WERI-Rb-1 (cell line): ENCODE results near the gene PCTP.

Experiments
- DNase-seq: peaks from one replicate; pipeline ENCODE4 v3.0.0-alpha.2; 2020
- H3K27ac ChIP-seq: fragments of 250-450 bp; sonication (Bioruptor Pico); 2 replicates; pipeline ENCODE4 v1.5.1; 2020; ENCODE audit warnings: mild to moderate bottlenecking, moderate library complexity
- H3K27me3 ChIP-seq: fragments of 250-450 bp; sonication (Bioruptor Pico); 2 replicates; pipeline ENCODE4 v1.5.1; 2021; ENCODE audit warnings: mild to moderate bottlenecking, low read depth, moderate library complexity; ENCODE audit not compliant: insufficient read depth, severe bottlenecking
- H3K36me3 ChIP-seq: fragments of 250-450 bp; sonication (Bioruptor Pico); 2 replicates; pipeline ENCODE4 v1.5.1; 2020; ENCODE audit warnings: mild to moderate bottlenecking, moderate library complexity
- H3K4me3 ChIP-seq: 2 replicates; pipeline ENCODE4 v1.5.1; 2011; ENCODE audit warnings: low read depth, mild to moderate bottlenecking, control low read depth, low read length
- H3K9me3 ChIP-seq: fragments of 250-450 bp; sonication (Bioruptor Pico); 2 replicates; pipeline ENCODE4 v1.5.1; 2021; ENCODE audit warnings: mild to moderate bottlenecking, moderate library complexity; ENCODE audit not compliant: severe bottlenecking
- TF ChIP-seq, protein P1 (sequence below): IDR thresholded peaks from 2 replicates; pipeline ENCODE4 v1.5.1; 2011; ENCODE audit warnings: low read depth, mild to moderate bottlenecking, control low read depth, inconsistent platforms, low read length

The PCTP gene

DNA sequence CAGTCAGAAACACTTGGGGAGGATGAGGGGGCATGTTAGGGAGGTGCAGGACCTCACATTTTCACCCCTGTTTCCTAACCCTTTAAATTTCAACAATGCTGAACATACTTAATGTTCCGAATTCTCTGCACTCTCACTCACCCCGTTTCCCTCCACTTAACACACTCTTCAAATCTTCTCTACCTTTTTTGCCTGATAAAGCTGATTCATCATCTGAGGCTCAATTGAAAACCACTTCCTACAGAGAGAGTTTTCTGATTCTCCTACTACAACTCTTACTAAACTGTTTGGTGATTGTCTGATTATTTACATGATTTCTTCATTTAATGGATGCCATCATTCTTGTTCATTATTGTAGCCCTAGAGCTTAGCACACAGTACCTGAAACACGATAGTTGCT, 42.4 kb downstream of the PCTP start:
- Histone ChIP-seq H3K9me3 (no peaks in the 10 kb centered on the region), H3K27ac (no peak overlapping the region), H3K27me3 (peaks cover 2% of the 10 kb centered on the region), H3K4me3 (no peak overlapping the region), H3K36me3 (no peaks in the 10 kb centered on the region)
- no peak for DNase-seq
- TF ChIP-seq, protein P1, sequence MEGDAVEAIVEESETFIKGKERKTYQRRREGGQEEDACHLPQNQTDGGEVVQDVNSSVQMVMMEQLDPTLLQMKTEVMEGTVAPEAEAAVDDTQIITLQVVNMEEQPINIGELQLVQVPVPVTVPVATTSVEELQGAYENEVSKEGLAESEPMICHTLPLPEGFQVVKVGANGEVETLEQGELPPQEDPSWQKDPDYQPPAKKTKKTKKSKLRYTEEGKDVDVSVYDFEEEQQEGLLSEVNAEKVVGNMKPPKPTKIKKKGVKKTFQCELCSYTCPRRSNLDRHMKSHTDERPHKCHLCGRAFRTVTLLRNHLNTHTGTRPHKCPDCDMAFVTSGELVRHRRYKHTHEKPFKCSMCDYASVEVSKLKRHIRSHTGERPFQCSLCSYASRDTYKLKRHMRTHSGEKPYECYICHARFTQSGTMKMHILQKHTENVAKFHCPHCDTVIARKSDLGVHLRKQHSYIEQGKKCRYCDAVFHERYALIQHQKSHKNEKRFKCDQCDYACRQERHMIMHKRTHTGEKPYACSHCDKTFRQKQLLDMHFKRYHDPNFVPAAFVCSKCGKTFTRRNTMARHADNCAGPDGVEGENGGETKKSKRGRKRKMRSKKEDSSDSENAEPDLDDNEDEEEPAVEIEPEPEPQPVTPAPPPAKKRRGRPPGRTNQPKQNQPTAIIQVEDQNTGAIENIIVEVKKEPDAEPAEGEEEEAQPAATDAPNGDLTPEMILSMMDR = no peak

DNA sequence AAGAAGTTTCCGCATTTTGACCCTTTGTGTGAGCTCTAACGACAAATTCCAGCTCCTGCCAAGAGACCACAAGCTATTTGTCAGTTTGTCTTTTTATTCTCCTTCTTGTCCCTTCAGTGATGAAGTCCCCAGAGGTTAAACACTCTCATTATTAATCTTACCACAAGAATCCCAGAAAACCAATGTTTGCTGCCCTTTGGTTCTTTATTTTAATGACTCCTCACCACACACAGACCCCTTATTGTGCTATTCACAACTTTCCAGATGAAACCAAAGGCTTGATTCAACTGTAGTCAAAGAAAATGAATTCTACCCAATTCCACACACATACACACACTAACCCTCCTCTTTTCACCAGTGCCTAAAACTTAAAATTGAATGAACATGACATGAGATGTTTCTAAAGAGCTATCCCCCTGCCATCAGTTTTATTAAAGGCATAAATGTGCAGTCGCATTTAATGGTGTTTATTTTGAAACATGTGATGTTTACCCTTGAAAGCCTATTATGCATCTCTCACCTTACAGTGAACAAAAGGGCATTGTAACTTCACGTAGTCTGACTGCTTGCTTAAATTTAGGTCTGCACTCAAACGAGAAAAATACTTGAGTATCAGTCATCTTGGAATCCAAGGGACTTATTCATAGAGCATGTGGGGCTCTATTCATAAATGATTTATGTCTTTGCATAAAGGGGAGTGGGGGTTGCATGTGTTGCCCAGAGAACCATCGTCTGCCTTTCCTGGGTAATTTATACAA, 44.1 kb downstream of the PCTP start:
- no peaks in the 10 kb centered on the region for H3K36me3 ChIP-seq
- DNase-seq = no peak
- no peaks in the 10 kb centered on the region for H3K9me3 ChIP-seq
- H3K27me3 ChIP-seq = peaks cover 2% of the 10 kb centered on the region
- no peak overlapping the region for H3K4me3 ChIP-seq
- TF ChIP-seq, protein P1 = no peak
- no peak overlapping the region for H3K27ac ChIP-seq

GRCh38 chr17:55806745-55807495, 56.1 kb downstream of the PCTP start:
- Histone ChIP-seq H3K27me3 (no peaks in the 10 kb centered on the region), H3K27ac (no peak overlapping the region), H3K9me3 (no peaks in the 10 kb centered on the region), H3K4me3 (no peak overlapping the region), H3K36me3 (no peaks in the 10 kb centered on the region)
- no peak for DNase-seq
- TF ChIP-seq, protein P1 = no peak

DNA sequence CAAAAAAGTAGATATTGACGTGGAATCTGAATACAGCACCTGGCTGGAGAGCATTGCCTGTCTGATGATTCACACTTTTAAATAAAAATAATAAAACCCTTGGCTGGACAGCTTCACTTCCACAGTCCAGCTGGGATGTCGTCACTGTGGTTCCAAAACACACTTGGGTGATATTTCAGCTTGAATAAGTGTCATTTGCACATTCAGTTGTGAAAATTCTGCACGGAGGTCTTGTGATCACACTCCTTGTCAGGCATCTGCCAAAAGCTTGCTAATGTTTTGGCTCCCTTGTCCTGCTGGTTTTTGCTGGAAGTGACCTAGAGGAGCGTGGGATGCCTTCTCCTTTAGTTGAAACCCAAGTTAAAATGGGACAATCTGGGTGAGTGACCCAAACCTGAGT, 60.7 kb downstream of the PCTP start:
- H3K27me3 ChIP-seq = peaks cover 3% of the 10 kb centered on the region
- H3K27ac ChIP-seq = no peak overlapping the region
- no peak for DNase-seq
- no peak overlapping the region for H3K4me3 ChIP-seq
- H3K36me3 ChIP-seq = no peaks in the 10 kb centered on the region
- no peaks in the 10 kb centered on the region for H3K9me3 ChIP-seq
- TF ChIP-seq, protein P1 = no peak

- Histone ChIP-seq H3K36me3 (no peaks in the 10 kb centered on the region), H3K4me3 (no peak overlapping the region), H3K27me3 (peaks cover 6% of the 10 kb centered on the region), H3K27ac (no peak overlapping the region), H3K9me3 (no peaks in the 10 kb centered on the region)
- DNase-seq = no peak
- TF ChIP-seq, protein P1 = no peak
Measured at GRCh38 chr17:55812323-55812722, 61.5 kb downstream of the PCTP start.
